DND-41 (cell line): ENCODE results near the gene IGF2BP2.

Source experiments
- EZH2 ChIP-seq: IDR thresholded peaks from 3 replicates; pipeline ENCODE4 v1.6.1; 2012; ENCODE audit warnings: borderline replicate concordance, low read depth, mild to moderate bottlenecking, moderate library complexity, low read length, inconsistent platforms; ENCODE audit not compliant: severe bottlenecking
- TF ChIP-seq, protein P1 (sequence below): IDR thresholded peaks from 2 replicates; pipeline ENCODE4 v1.5.1; 2012; ENCODE audit warnings: borderline replicate concordance, low read length, moderate library complexity, mild to moderate bottlenecking; ENCODE audit not compliant: poor library complexity, severe bottlenecking; ENCODE audit errors: extremely low read depth

DNA sequence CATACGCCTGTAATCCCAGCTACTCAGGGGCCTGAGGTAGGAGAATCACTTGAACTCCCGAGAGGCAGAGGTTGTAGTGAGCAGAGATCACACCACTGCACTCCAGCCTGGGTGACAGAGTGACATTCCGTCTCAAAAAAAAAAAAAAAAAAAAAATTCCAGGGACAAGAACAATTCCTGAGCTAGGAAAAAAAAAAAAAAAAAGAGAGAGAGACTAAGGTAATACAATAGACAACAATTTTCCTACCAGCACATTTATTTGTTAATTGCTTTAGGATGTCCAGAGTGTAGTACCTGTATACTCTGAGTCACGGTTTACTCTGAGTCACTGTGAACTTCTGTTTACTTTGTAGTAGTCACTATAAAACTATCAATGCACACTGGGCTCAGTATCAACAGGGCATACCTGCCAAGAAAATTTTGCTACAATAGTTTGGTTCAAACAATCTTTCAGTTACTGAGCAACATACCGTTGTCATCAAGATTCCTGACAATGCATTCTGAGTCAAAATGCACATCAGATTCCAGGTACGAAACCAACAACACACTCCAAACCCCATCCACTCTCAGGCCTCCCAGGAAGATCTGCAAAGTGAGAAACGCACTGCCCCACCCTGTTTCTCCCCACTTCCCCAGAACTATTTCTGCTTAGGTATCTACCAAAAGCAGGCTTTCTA lies 28.3 kb downstream of the IGF2BP2 start:
- TF ChIP-seq, protein P1, sequence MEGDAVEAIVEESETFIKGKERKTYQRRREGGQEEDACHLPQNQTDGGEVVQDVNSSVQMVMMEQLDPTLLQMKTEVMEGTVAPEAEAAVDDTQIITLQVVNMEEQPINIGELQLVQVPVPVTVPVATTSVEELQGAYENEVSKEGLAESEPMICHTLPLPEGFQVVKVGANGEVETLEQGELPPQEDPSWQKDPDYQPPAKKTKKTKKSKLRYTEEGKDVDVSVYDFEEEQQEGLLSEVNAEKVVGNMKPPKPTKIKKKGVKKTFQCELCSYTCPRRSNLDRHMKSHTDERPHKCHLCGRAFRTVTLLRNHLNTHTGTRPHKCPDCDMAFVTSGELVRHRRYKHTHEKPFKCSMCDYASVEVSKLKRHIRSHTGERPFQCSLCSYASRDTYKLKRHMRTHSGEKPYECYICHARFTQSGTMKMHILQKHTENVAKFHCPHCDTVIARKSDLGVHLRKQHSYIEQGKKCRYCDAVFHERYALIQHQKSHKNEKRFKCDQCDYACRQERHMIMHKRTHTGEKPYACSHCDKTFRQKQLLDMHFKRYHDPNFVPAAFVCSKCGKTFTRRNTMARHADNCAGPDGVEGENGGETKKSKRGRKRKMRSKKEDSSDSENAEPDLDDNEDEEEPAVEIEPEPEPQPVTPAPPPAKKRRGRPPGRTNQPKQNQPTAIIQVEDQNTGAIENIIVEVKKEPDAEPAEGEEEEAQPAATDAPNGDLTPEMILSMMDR, result no peak
- TF ChIP-seq EZH2, result no peak
